ENCODE measurements around the gene KIAA0319L.

The KIAA0319L gene

DNA sequence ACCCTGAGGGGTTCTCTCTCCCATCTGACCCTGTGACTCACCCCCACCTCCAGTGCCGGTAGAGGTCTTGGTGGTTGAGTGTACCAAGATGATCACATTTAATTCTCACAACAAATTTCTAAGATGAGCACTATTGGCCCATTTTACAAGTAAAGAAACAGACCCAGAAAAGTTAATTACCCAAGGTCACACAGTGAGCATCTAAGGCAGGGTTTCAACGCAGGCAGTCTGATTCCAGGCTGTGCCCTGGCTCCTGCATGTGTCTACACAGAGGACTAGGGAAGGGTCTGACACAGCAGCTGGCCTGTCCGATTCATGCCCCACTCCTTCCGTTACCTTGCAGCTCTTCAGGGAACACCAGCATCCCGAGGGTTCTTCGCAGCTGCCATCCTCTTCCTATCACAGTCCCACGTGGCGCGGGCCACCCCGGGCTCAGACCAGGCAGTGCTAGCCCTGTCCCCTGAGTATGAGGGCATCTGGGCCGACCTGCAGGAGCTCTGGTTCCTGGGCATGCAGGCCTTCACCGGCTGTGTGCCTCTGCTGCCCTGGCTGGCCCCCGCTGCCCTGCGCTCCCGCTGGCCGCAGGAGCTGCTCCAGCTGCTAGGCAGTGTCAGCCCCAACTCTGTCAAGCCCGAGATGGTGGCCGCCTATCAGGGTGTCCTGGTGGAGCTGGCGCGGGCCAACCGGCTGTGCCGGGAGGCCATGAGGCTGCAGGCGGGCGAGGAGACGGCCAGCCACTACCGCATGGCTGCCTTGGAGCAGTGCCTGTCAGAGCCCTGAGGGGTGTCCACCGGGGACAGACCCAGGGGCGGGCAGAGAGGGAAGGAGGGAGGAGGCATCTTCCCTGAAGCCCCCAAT lies 7.9 kb upstream of the KIAA0319L start:
- Histone ChIP-seq H3K9me3 (ENCODE audit: control insufficient read depth, insufficient read depth, low read length) (no peaks in the 10 kb centered on the region), H3K36me3 (ENCODE audit: control insufficient read depth, low read length) (peaks cover 14% of the 10 kb centered on the region), H3K27me3 (ENCODE audit: control insufficient read depth, low read length) (no peaks in the 10 kb centered on the region), H3K27ac (ENCODE audit: low read depth, low read length) (no peak overlapping the region), H4K20me1 (ENCODE audit: control insufficient read depth, insufficient read depth, low read depth, low read length) (peaks cover 9% of the 10 kb centered on the region; the same call in 1 of the 2 replicates), H3K4me1 (ENCODE audit: control insufficient read depth, low read length) (no peaks in the 10 kb centered on the region), H3K9me2 (replicated peaks; ENCODE audit: control insufficient read depth, low read length) (no peaks in the 10 kb centered on the region), H3K4me3 (ENCODE audit: low read length) (no peak overlapping the region), H3K79me2 (ENCODE audit: control insufficient read depth, low read length) (no peaks in the 10 kb centered on the region), H3K4me2 (ENCODE audit: low read length) (no peak overlapping the region), H3F3A (ENCODE audit: control insufficient read depth, insufficient read depth) (no peaks in the 10 kb centered on the region)
- peak; percentile 19 for TF ChIP-seq CTCF (IDR thresholded peaks at IDR 0.05; ENCODE audit: low read depth, low read length, poor library complexity, severe bottlenecking)
- TF ChIP-seq EZH2phosphoT487 (IDR thresholded peaks at IDR 0.05; ENCODE audit: borderline replicate concordance, low read length), result no peak

- no peaks in the 10 kb centered on the region for H3K27me3 ChIP-seq (ENCODE audit: control insufficient read depth, low read length)
- no peak overlapping the region for H3K4me3 ChIP-seq (ENCODE audit: low read length)
- no peak overlapping the region for H3K4me2 ChIP-seq (ENCODE audit: low read length)
- no peaks in the 10 kb centered on the region for H3K9me3 ChIP-seq (ENCODE audit: control insufficient read depth, insufficient read depth, low read length)
- H3K27ac ChIP-seq (ENCODE audit: low read depth, low read length), result no peak overlapping the region
- no peaks in the 10 kb centered on the region for H3F3A ChIP-seq (ENCODE audit: control insufficient read depth, insufficient read depth)
- peak; percentile 90 for TF ChIP-seq CTCF (IDR thresholded peaks at IDR 0.05; ENCODE audit: low read depth, low read length, poor library complexity, severe bottlenecking)
- TF ChIP-seq EZH2phosphoT487 (IDR thresholded peaks at IDR 0.05; ENCODE audit: borderline replicate concordance, low read length), result no peak
- H4K20me1 ChIP-seq (ENCODE audit: control insufficient read depth, insufficient read depth, low read depth, low read length), result peaks cover 6% of the 10 kb centered on the region; the same call in 1 of the 2 replicates
- no peaks in the 10 kb centered on the region for H3K9me2 ChIP-seq (replicated peaks; ENCODE audit: control insufficient read depth, low read length)
- peaks cover 14% of the 10 kb centered on the region for H3K36me3 ChIP-seq (ENCODE audit: control insufficient read depth, low read length)
- no peaks in the 10 kb centered on the region for H3K79me2 ChIP-seq (ENCODE audit: control insufficient read depth, low read length)
- no peaks in the 10 kb centered on the region for H3K4me1 ChIP-seq (ENCODE audit: control insufficient read depth, low read length)
Measured at GRCh38 chr1:35564037-35564883, 7.1 kb upstream of the KIAA0319L start.

DNA sequence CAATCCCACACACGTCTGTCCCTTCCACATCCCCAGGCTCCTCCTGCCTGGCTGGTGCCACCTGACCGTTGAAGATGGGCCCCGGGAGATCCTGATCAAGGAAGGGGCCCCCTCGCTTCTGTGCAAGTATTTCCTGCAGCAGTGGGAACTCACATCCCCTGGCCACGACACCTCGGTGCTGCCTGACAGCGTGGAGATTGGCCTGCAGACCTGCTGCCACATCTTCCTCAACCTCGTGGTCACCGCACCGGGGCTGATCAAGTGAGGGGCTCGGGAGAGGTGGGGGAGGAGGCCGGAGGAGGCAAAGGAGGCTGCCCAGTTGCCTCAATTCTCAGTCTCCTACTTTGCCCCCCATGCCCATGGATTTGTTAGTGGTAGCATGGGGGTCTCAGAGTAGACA lies 6.0 kb upstream of the KIAA0319L start:
- no peak overlapping the region for H3K27ac ChIP-seq (ENCODE audit: low read depth, low read length)
- no peaks in the 10 kb centered on the region for H3K27me3 ChIP-seq (ENCODE audit: control insufficient read depth, low read length)
- H3K4me3 ChIP-seq (ENCODE audit: low read length), result no peak overlapping the region
- H3F3A ChIP-seq (ENCODE audit: control insufficient read depth, insufficient read depth), result peaks cover 3% of the 10 kb centered on the region; the same call in 1 of the 2 replicates
- no peak overlapping the region for H3K4me2 ChIP-seq (ENCODE audit: low read length)
- H3K36me3 ChIP-seq (ENCODE audit: control insufficient read depth, low read length), result peaks cover 14% of the 10 kb centered on the region
- H3K9me3 ChIP-seq (ENCODE audit: control insufficient read depth, insufficient read depth, low read length), result no peaks in the 10 kb centered on the region
- H3K9me2 ChIP-seq (replicated peaks; ENCODE audit: control insufficient read depth, low read length), result no peaks in the 10 kb centered on the region
- H3K79me2 ChIP-seq (ENCODE audit: control insufficient read depth, low read length), result peaks cover 3% of the 10 kb centered on the region
- TF ChIP-seq EZH2phosphoT487 (IDR thresholded peaks at IDR 0.05; ENCODE audit: borderline replicate concordance, low read length) (no peak), CTCF (IDR thresholded peaks at IDR 0.05; ENCODE audit: low read depth, low read length, poor library complexity, severe bottlenecking) (no peak)
- H4K20me1 ChIP-seq (ENCODE audit: control insufficient read depth, insufficient read depth, low read depth, low read length), result peaks cover 4% of the 10 kb centered on the region; the same call in 1 of the 2 replicates
- H3K4me1 ChIP-seq (ENCODE audit: control insufficient read depth, low read length), result peaks cover 7% of the 10 kb centered on the region

Data from DOHH2 (cell line).